K562 (cell line): ENCODE measurements around the gene TMEM101. TPM values are rescaled to one million over a fixed set of nuclear protein-coding genes. Genes with fewer than 3 reads are reported as not detected.

Experiments
- C11orf30 ChIP-seq: fragments of 450-650 bp; IDR thresholded peaks from 2 replicates; pipeline ENCODE4 v1.6.1; 2016; ENCODE audit warnings: low read depth, mild to moderate bottlenecking
- FOS ChIP-seq: IDR thresholded peaks from 3 replicates; pipeline ENCODE4 v1.6.1; 2011; ENCODE audit not compliant: insufficient read length; ENCODE audit errors: extremely low read depth
- HNRNPH1 ChIP-seq: fragments of 200-400 bp; formaldehyde crosslinking; optimal IDR thresholded peaks from 2 replicates; pipeline ENCODE3; 2017; ENCODE audit warnings: low read depth, mild to moderate bottlenecking, low read length, moderate library complexity
- HOXB6 ChIP-seq: fragments of 250-450 bp; sonication (Bioruptor Pico); IDR thresholded peaks from 2 replicates; pipeline ENCODE4 v1.5.1; 2022; ENCODE audit warnings: mild to moderate bottlenecking, borderline replicate concordance
- KLF6 ChIP-seq: fragments of 250-450 bp; sonication (Bioruptor Pico); IDR thresholded peaks from 2 replicates; pipeline ENCODE4 v1.4.0; 2020; ENCODE audit warnings: mild to moderate bottlenecking, moderate library complexity, borderline replicate concordance
- MECOM ChIP-seq: fragments of 250-450 bp; sonication (Bioruptor Pico); IDR thresholded peaks from 2 replicates; pipeline ENCODE4 v1.8.0; 2022; ENCODE audit warnings: inconsistent platforms
- NCOA6 ChIP-seq: fragments of 450-650 bp; IDR thresholded peaks from 2 replicates; pipeline ENCODE4 v1.6.1; 2017; ENCODE audit warnings: mild to moderate bottlenecking
- NR3C1 ChIP-seq: sonication (generic); formaldehyde crosslinking; IDR thresholded peaks from 2 replicates; pipeline ENCODE4 v1.8.1; 2022; ENCODE audit warnings: missing genetic modification reagents
- SAP30 ChIP-seq: fragments of 200-600 bp; sonication (generic); IDR thresholded peaks from 2 replicates; pipeline ENCODE4 v1.6.1; 2012; ENCODE audit warnings: borderline replicate concordance, low read depth, mild to moderate bottlenecking, moderate library complexity, low read length, control low read depth, inconsistent platforms; ENCODE audit not compliant: insufficient read depth, poor library complexity, severe bottlenecking
- SIX5 ChIP-seq, 2 experiments: IDR thresholded peaks; 2 replicates each; pipeline ENCODE4 v1.6.1; 2011; ENCODE audit warnings: low read length in 2 of 2, borderline replicate concordance in 1 of 2, low read depth in 1 of 2, mild to moderate bottlenecking in 1 of 2, moderate library complexity in 1 of 2; ENCODE audit not compliant: insufficient read depth in 1 of 2
- TCF3 ChIP-seq: sonication (generic); formaldehyde crosslinking; IDR thresholded peaks from 2 replicates; pipeline ENCODE4 v1.4.0; 2020; ENCODE audit warnings: mild to moderate bottlenecking, missing genetic modification reagents
- ZBTB1 ChIP-seq: sonication (generic); formaldehyde crosslinking; IDR thresholded peaks from 2 replicates; pipeline ENCODE4 v1.8.1; 2023; ENCODE audit warnings: missing genetic modification reagents, low read depth, mild to moderate bottlenecking, borderline replicate concordance
- ZNF197 ChIP-seq: fragments of 200-800 bp; sonication (Bioruptor generic); IDR thresholded peaks from 2 replicates; pipeline ENCODE4 v1.6.1; 2016; ENCODE audit warnings: low read depth, missing genetic modification characterization, missing compliant biosample characterization
- ZSCAN32 ChIP-seq: fragments of 450-650 bp; formaldehyde crosslinking; IDR thresholded peaks from 2 replicates; pipeline ENCODE4 v1.4.0; 2020; ENCODE audit warnings: mild to moderate bottlenecking, moderate library complexity
- polyA plus RNA-seq, 8 experiments: library from polyadenylated mRNA; depleted of rRNA in 4 of 8; stranded (reverse) in 5 of 8; unstranded in 3 of 8; fragments of >200 nt; fragmentation: Nextera tagmentation in 2 of 8; fragmentation: Illumina TruSeq in 1 of 8; extraction: Ambion mirVana in 2 of 8; extraction: Trizol in 1 of 8; gene quantifications; 2 replicates each; pipeline versions ENCODE4 v1.2.1 to v1.2.3, GENCODE V29; 2011 to 2014; ENCODE audit warnings: inconsistent platforms in 1 of 8, missing spikeins in 1 of 8
- total RNA-seq, 7 experiments: library from RNA; depleted of rRNA in 6 of 7; stranded (reverse); fragments of >200 nt in 6 of 7; fragmentation: Illumina TruSeq in 2 of 7; extraction: Trizol in 2 of 7; gene quantifications; 2 replicates each; pipeline versions ENCODE4 v1.2.1 to v1.2.3, GENCODE V29; 2011 to 2021; ENCODE audit warnings: low replicate concordance in 1 of 7
- TF ChIP-seq, protein P1 (sequence below): fragments of 450-650 bp; formaldehyde crosslinking; IDR thresholded peaks from 2 replicates; pipeline ENCODE4 v1.4.0; 2020; ENCODE audit warnings: mild to moderate bottlenecking, moderate library complexity
- TF ChIP-seq, protein P2 (sequence below): fragments of 250-450 bp; sonication (Bioruptor Pico); IDR thresholded peaks from 2 replicates; pipeline ENCODE4 v1.4.0; 2020; ENCODE audit warnings: mild to moderate bottlenecking, moderate library complexity, borderline replicate concordance
- TF ChIP-seq, protein P3 (sequence below): fragments of 250-450 bp; sonication (Bioruptor Pico); IDR thresholded peaks from 2 replicates; pipeline ENCODE4 v1.5.0; 2020; ENCODE audit warnings: mild to moderate bottlenecking
- TF ChIP-seq, protein P4 (sequence below): fragments of 150-350 bp; IDR thresholded peaks from 2 replicates; pipeline ENCODE4 v1.6.1; 2014; ENCODE audit warnings: low read depth, mild to moderate bottlenecking, low read length, borderline replicate concordance

TMEM101 gene
- total and polyA plus RNA-seq, 9 of the 15 experiments (the other 6 are each of a cell fraction or from before 2014, with no cell fraction given) = 21.2 to 110 (median 37.8) TPM

DNA sequence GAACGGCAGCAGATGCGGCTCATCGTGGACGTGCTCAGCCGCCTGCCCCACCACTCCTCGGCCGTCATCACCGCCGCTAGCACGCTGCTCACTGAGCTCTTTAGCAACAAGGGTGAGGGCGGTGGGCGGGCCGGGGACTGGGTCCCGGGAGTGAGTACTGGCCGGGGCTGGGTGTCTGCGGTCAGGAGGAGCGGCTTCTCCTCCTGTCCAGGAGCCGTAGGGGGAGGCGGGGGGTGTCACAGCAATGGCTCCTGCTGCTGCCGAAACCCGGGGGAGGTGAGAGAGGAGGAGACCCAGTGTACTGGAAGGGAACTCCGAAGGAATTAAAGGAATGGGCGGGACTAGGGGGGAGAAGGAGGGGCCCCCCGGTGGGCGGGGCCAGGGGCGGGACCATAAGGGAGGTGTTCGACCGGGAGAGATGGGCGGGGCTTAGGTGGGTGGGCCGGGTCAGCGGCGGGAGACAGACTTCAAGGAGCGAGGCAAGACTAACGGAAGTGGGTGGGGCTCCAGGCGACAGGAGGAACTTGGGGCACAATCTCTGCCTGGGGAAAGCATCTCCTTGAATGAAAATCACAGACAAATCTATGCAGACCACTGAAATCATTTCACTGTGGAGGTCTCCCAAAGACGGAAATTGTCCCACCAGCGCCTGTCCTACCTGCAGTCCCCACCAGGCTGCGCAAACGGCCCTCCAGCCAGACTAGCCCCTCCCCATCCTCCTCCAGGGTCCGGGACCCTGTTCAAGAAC, 8.0 kb downstream of the TMEM101 start (continued):
- TF ChIP-seq ZBTB1 (CRISPR knock-in tag) (no peak), NR3C1 (CRISPR knock-in tag) (no peak), MECOM (CRISPR knock-in tag) (no peak), SIX5 (IDR thresholded peaks at IDR 0.05; ENCODE audit: borderline replicate concordance in 1 of 2, insufficient read depth in 1 of 2, low read depth in 1 of 2, low read length in 2 of 2) (no peak), HNRNPH1 (no peak), SAP30 (no peak), HOXB6 (CRISPR knock-in tag) (no peak), TCF3 (CRISPR knock-in tag) (no peak), ZNF197 (CRISPR knock-in tag) (no peak), NCOA6 (no peak), FOS (no peak), C11orf30 (no peak), KLF6 (CRISPR knock-in tag) (no peak), ZSCAN32 (CRISPR knock-in tag) (no peak)
- TF ChIP-seq, protein P1, sequence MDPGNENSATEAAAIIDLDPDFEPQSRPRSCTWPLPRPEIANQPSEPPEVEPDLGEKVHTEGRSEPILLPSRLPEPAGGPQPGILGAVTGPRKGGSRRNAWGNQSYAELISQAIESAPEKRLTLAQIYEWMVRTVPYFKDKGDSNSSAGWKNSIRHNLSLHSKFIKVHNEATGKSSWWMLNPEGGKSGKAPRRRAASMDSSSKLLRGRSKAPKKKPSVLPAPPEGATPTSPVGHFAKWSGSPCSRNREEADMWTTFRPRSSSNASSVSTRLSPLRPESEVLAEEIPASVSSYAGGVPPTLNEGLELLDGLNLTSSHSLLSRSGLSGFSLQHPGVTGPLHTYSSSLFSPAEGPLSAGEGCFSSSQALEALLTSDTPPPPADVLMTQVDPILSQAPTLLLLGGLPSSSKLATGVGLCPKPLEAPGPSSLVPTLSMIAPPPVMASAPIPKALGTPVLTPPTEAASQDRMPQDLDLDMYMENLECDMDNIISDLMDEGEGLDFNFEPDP (CRISPR knock-in tag) = no peak
- TF ChIP-seq, protein P2, sequence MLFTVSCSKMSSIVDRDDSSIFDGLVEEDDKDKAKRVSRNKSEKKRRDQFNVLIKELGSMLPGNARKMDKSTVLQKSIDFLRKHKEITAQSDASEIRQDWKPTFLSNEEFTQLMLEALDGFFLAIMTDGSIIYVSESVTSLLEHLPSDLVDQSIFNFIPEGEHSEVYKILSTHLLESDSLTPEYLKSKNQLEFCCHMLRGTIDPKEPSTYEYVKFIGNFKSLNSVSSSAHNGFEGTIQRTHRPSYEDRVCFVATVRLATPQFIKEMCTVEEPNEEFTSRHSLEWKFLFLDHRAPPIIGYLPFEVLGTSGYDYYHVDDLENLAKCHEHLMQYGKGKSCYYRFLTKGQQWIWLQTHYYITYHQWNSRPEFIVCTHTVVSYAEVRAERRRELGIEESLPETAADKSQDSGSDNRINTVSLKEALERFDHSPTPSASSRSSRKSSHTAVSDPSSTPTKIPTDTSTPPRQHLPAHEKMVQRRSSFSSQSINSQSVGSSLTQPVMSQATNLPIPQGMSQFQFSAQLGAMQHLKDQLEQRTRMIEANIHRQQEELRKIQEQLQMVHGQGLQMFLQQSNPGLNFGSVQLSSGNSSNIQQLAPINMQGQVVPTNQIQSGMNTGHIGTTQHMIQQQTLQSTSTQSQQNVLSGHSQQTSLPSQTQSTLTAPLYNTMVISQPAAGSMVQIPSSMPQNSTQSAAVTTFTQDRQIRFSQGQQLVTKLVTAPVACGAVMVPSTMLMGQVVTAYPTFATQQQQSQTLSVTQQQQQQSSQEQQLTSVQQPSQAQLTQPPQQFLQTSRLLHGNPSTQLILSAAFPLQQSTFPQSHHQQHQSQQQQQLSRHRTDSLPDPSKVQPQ (CRISPR knock-in tag) = no peak
- TF ChIP-seq, protein P3, sequence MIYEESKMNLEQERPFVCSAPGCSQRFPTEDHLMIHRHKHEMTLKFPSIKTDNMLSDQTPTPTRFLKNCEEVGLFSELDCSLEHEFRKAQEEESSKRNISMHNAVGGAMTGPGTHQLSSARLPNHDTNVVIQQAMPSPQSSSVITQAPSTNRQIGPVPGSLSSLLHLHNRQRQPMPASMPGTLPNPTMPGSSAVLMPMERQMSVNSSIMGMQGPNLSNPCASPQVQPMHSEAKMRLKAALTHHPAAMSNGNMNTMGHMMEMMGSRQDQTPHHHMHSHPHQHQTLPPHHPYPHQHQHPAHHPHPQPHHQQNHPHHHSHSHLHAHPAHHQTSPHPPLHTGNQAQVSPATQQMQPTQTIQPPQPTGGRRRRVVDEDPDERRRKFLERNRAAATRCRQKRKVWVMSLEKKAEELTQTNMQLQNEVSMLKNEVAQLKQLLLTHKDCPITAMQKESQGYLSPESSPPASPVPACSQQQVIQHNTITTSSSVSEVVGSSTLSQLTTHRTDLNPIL = no peak
- TF ChIP-seq, protein P4, sequence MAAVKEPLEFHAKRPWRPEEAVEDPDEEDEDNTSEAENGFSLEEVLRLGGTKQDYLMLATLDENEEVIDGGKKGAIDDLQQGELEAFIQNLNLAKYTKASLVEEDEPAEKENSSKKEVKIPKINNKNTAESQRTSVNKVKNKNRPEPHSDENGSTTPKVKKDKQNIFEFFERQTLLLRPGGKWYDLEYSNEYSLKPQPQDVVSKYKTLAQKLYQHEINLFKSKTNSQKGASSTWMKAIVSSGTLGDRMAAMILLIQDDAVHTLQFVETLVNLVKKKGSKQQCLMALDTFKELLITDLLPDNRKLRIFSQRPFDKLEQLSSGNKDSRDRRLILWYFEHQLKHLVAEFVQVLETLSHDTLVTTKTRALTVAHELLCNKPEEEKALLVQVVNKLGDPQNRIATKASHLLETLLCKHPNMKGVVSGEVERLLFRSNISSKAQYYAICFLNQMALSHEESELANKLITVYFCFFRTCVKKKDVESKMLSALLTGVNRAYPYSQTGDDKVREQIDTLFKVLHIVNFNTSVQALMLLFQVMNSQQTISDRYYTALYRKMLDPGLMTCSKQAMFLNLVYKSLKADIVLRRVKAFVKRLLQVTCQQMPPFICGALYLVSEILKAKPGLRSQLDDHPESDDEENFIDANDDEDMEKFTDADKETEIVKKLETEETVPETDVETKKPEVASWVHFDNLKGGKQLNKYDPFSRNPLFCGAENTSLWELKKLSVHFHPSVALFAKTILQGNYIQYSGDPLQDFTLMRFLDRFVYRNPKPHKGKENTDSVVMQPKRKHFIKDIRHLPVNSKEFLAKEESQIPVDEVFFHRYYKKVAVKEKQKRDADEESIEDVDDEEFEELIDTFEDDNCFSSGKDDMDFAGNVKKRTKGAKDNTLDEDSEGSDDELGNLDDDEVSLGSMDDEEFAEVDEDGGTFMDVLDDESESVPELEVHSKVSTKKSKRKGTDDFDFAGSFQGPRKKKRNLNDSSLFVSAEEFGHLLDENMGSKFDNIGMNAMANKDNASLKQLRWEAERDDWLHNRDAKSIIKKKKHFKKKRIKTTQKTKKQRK = no peak
